Gastrocnemius medialis (tissue), 4 donors: ENCODE data around the gene CDK18.

Experiments used
- POLR2A ChIP-seq, 2 donors: fragments of 450-650 bp; IDR thresholded peaks; one replicate each; pipeline ENCODE4 v1.6.1; 2017; ENCODE audit warnings: antibody characterized with exemption in 2 of 2, mild to moderate bottlenecking in 2 of 2, moderate library complexity in 2 of 2
- TF ChIP-seq, protein P1 (sequence below), 5 experiments: fragments of 450-650 bp in 3 of 5; fragments of 200-600 bp in 2 of 5; sonication (generic) in 2 of 5; IDR thresholded peaks in 4 of 5; conservative IDR thresholded peaks in 1 of 5; 1 replicate in 4 of 5; 2 replicates in 1 of 5; pipeline ENCODE4 v1.5.1; 2016 to 2019; ENCODE audit warnings: antibody characterized with exemption in 5 of 5, mild to moderate bottlenecking in 3 of 5, moderate library complexity in 3 of 5

DNA sequence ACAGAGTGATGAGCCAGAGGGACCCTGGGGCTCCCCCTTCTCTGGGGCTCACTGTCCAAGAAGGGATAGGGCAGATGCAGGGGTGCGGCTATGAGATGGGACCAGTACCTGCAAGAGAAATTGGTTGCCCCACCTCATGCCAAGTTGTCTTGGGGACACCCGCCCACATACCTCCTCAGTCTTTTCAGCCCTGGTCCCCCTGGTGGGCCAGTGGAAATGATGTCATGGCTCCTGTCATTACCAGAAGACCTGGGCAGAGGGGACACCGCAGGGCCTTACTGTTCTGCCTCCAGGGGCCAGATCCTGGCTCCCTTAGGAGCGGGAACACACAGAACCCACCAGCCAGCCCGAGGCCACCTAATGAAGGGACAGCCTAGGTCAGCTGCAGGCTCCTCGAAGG lies 63.2 kb downstream of the CDK18 start:
- TF ChIP-seq, protein P1, sequence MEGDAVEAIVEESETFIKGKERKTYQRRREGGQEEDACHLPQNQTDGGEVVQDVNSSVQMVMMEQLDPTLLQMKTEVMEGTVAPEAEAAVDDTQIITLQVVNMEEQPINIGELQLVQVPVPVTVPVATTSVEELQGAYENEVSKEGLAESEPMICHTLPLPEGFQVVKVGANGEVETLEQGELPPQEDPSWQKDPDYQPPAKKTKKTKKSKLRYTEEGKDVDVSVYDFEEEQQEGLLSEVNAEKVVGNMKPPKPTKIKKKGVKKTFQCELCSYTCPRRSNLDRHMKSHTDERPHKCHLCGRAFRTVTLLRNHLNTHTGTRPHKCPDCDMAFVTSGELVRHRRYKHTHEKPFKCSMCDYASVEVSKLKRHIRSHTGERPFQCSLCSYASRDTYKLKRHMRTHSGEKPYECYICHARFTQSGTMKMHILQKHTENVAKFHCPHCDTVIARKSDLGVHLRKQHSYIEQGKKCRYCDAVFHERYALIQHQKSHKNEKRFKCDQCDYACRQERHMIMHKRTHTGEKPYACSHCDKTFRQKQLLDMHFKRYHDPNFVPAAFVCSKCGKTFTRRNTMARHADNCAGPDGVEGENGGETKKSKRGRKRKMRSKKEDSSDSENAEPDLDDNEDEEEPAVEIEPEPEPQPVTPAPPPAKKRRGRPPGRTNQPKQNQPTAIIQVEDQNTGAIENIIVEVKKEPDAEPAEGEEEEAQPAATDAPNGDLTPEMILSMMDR (IDR thresholded peaks at IDR 0.05 in 4 of 5, conservative IDR thresholded peaks at IDR 0.05 in 1 of 5) = no peak
- TF ChIP-seq POLR2A (IDR thresholded peaks at IDR 0.05) = no peak
